ENCODE measurements around the gene EPS8L2.

Gene EPS8L2

GRCh38 chr11:770642-771616, 64.9 kb downstream of the EPS8L2 start:
- no peak for DNase-seq
- POLR2A ChIA-PET: no interaction called here
- WGBS (ENCODE audit: insufficient coverage): 96% methylated on average over 28 of the region's 32 CpGs
- peaks cover 9 to 67% (median 38%) of the 10 kb centered on the region in 4 experiments for H3K36me3 ChIP-seq (ENCODE audit: control insufficient read depth in 4 of 4, insufficient read depth in 4 of 4, low read length in 3 of 4)
- peaks cover 0 to 6% (median 4%) of the 10 kb centered on the region in 4 experiments for H3K4me1 ChIP-seq (ENCODE audit: control extremely low read depth in 1 of 4, control insufficient read depth in 4 of 4, insufficient read depth in 4 of 4, low read length in 3 of 4)
- no peaks in the 10 kb centered on the region for H3K27me3 ChIP-seq (replicated peaks in 2 of 5; ENCODE audit: control insufficient read depth in 4 of 5, insufficient read depth in 5 of 5, low read length in 4 of 5)
- CTCF ChIA-PET: interaction anchor here (0.7 to 1.5 kb wide), 3 partner anchors 12 to 37 kb away, joined by 3 read pairs; no protein-coding TSS in a partner anchor
- no peak overlapping the region for H3K4me3 ChIP-seq (ENCODE audit: control insufficient read depth in 1 of 7, extremely low read depth in 1 of 7, insufficient read depth in 4 of 7, low read depth in 2 of 7, low read length in 6 of 7)
- no peak overlapping the region for H3K27ac ChIP-seq (ENCODE audit: insufficient read depth in 1 of 2, low read depth in 1 of 2, low read length in 2 of 2, poor library complexity in 1 of 2, severe bottlenecking in 2 of 2)
- no peaks in the 10 kb centered on the region for H3K9me3 ChIP-seq (ENCODE audit: control extremely low read depth in 1 of 5, control insufficient read depth in 4 of 5, insufficient read depth in 2 of 5, low read depth in 1 of 5, low read length in 4 of 5)

GRCh38 chr11:771617-772204, 65.7 kb downstream of the EPS8L2 start:
- peaks cover 0 to 13% (median 11%) of the 10 kb centered on the region in 4 experiments for H3K4me1 ChIP-seq (ENCODE audit: control extremely low read depth in 1 of 4, control insufficient read depth in 4 of 4, insufficient read depth in 4 of 4, low read length in 3 of 4)
- ChIA-PET CTCF (interaction anchor here (1.5 kb wide), 1 partner anchor 15 kb away, joined by 3 read pairs; no protein-coding TSS in a partner anchor), POLR2A (no interaction called here)

GRCh38 chr11:772429-773390, 66.7 kb downstream of the EPS8L2 start:
- CTCF ChIA-PET: no interaction called here
- H3K36me3 ChIP-seq (ENCODE audit: control insufficient read depth in 4 of 4, insufficient read depth in 4 of 4, low read length in 3 of 4): peaks cover 9 to 51% (median 27%) of the 10 kb centered on the region in 4 experiments
- H3K27ac ChIP-seq (ENCODE audit: insufficient read depth in 1 of 2, low read depth in 1 of 2, low read length in 2 of 2, poor library complexity in 1 of 2, severe bottlenecking in 2 of 2): no peak overlapping the region

More at GRCh38 chr11:771617-772204, 65.7 kb downstream of the EPS8L2 start:
- H3K27me3 ChIP-seq (replicated peaks in 2 of 5; ENCODE audit: control insufficient read depth in 4 of 5, insufficient read depth in 5 of 5, low read length in 4 of 5): no peaks in the 10 kb centered on the region
- no peaks in the 10 kb centered on the region for H3K9me3 ChIP-seq (ENCODE audit: control extremely low read depth in 1 of 5, control insufficient read depth in 4 of 5, insufficient read depth in 2 of 5, low read depth in 1 of 5, low read length in 4 of 5)
- no peak overlapping the region for H3K27ac ChIP-seq (ENCODE audit: insufficient read depth in 1 of 2, low read depth in 1 of 2, low read length in 2 of 2, poor library complexity in 1 of 2, severe bottlenecking in 2 of 2)
- 95% methylated on average over 12 of the region's 15 CpGs for WGBS (ENCODE audit: insufficient coverage)
- peaks cover 9 to 60% (median 33%) of the 10 kb centered on the region in 4 experiments for H3K36me3 ChIP-seq (ENCODE audit: control insufficient read depth in 4 of 4, insufficient read depth in 4 of 4, low read length in 3 of 4)
- DNase-seq: no peak
- no peak overlapping the region for H3K4me3 ChIP-seq (ENCODE audit: control insufficient read depth in 1 of 7, extremely low read depth in 1 of 7, insufficient read depth in 4 of 7, low read depth in 2 of 7, low read length in 6 of 7)

GRCh38 chr11:773425-773824, 67.4 kb downstream of the EPS8L2 start:
- no peak for DNase-seq
- 96% methylated on average over 5 of the region's 5 CpGs for WGBS (ENCODE audit: insufficient coverage)
- Histone ChIP-seq H3K9me3 (ENCODE audit: control extremely low read depth in 1 of 5, control insufficient read depth in 4 of 5, insufficient read depth in 2 of 5, low read depth in 1 of 5, low read length in 4 of 5) (no peaks in the 10 kb centered on the region), H3K4me3 (ENCODE audit: control insufficient read depth in 1 of 7, extremely low read depth in 1 of 7, insufficient read depth in 4 of 7, low read depth in 2 of 7, low read length in 6 of 7) (no peak overlapping the region), H3K27ac (ENCODE audit: insufficient read depth in 1 of 2, low read depth in 1 of 2, low read length in 2 of 2, poor library complexity in 1 of 2, severe bottlenecking in 2 of 2) (no peak overlapping the region), H3K27me3 (replicated peaks in 2 of 5; ENCODE audit: control insufficient read depth in 4 of 5, insufficient read depth in 5 of 5, low read length in 4 of 5) (no peaks in the 10 kb centered on the region), H3K36me3 (ENCODE audit: control insufficient read depth in 4 of 4, insufficient read depth in 4 of 4, low read length in 3 of 4) (peaks cover 8 to 51% (median 27%) of the 10 kb centered on the region in 4 experiments), H3K4me1 (ENCODE audit: control extremely low read depth in 1 of 4, control insufficient read depth in 4 of 4, insufficient read depth in 4 of 4, low read length in 3 of 4) (peaks cover 0 to 20% (median 18%) of the 10 kb centered on the region in 4 experiments)
- ChIA-PET CTCF (interaction anchor here (0.9 kb wide), 1 partner anchor 20 kb away, joined by 3 read pairs; no protein-coding TSS in a partner anchor), POLR2A (no interaction called here)

More at GRCh38 chr11:772429-773390, 66.7 kb downstream of the EPS8L2 start:
- DNase-seq: no peak
- H3K9me3 ChIP-seq (ENCODE audit: control extremely low read depth in 1 of 5, control insufficient read depth in 4 of 5, insufficient read depth in 2 of 5, low read depth in 1 of 5, low read length in 4 of 5): no peaks in the 10 kb centered on the region
- 95% methylated on average over 31 of the region's 34 CpGs for WGBS (ENCODE audit: insufficient coverage)
- POLR2A ChIA-PET: no interaction called here
- H3K27me3 ChIP-seq (replicated peaks in 2 of 5; ENCODE audit: control insufficient read depth in 4 of 5, insufficient read depth in 5 of 5, low read length in 4 of 5): no peaks in the 10 kb centered on the region
- H3K4me1 ChIP-seq (ENCODE audit: control extremely low read depth in 1 of 4, control insufficient read depth in 4 of 4, insufficient read depth in 4 of 4, low read length in 3 of 4): peaks cover 0 to 13% (median 12%) of the 10 kb centered on the region in 4 experiments
- no peak overlapping the region for H3K4me3 ChIP-seq (ENCODE audit: control insufficient read depth in 1 of 7, extremely low read depth in 1 of 7, insufficient read depth in 4 of 7, low read depth in 2 of 7, low read length in 6 of 7)

GRCh38 chr11:773830-774229, 67.8 kb downstream of the EPS8L2 start:
- Histone ChIP-seq H3K4me3 (ENCODE audit: control insufficient read depth in 1 of 7, extremely low read depth in 1 of 7, insufficient read depth in 4 of 7, low read depth in 2 of 7, low read length in 6 of 7) (no peak overlapping the region), H3K4me1 (ENCODE audit: control extremely low read depth in 1 of 4, control insufficient read depth in 4 of 4, insufficient read depth in 4 of 4, low read length in 3 of 4) (peaks cover 0 to 23% (median 19%) of the 10 kb centered on the region in 4 experiments), H3K9me3 (ENCODE audit: control extremely low read depth in 1 of 5, control insufficient read depth in 4 of 5, insufficient read depth in 2 of 5, low read depth in 1 of 5, low read length in 4 of 5) (no peaks in the 10 kb centered on the region), H3K27ac (ENCODE audit: insufficient read depth in 1 of 2, low read depth in 1 of 2, low read length in 2 of 2, poor library complexity in 1 of 2, severe bottlenecking in 2 of 2) (no peak overlapping the region), H3K36me3 (ENCODE audit: control insufficient read depth in 4 of 4, insufficient read depth in 4 of 4, low read length in 3 of 4) (peaks cover 8 to 51% (median 27%) of the 10 kb centered on the region in 4 experiments), H3K27me3 (replicated peaks in 2 of 5; ENCODE audit: control insufficient read depth in 4 of 5, insufficient read depth in 5 of 5, low read length in 4 of 5) (no peaks in the 10 kb centered on the region)
- ChIA-PET POLR2A (no interaction called here), CTCF (interaction anchor here (0.9 kb wide), 1 partner anchor 20 kb away, joined by 3 read pairs; no protein-coding TSS in a partner anchor)
- DNase-seq: no peak
- WGBS (ENCODE audit: insufficient coverage): 83% methylated on average over 2 of the region's 9 CpGs

- H3K27me3 ChIP-seq (replicated peaks in 2 of 5; ENCODE audit: control insufficient read depth in 4 of 5, insufficient read depth in 5 of 5, low read length in 4 of 5): no peaks in the 10 kb centered on the region
- no peak for DNase-seq
- no peaks in the 10 kb centered on the region for H3K9me3 ChIP-seq (ENCODE audit: control extremely low read depth in 1 of 5, control insufficient read depth in 4 of 5, insufficient read depth in 2 of 5, low read depth in 1 of 5, low read length in 4 of 5)
- H3K36me3 ChIP-seq (ENCODE audit: control insufficient read depth in 4 of 4, insufficient read depth in 4 of 4, low read length in 3 of 4): peaks cover 9 to 47% (median 25%) of the 10 kb centered on the region in 4 experiments
- no peak overlapping the region for H3K4me3 ChIP-seq (ENCODE audit: control insufficient read depth in 1 of 7, extremely low read depth in 1 of 7, insufficient read depth in 4 of 7, low read depth in 2 of 7, low read length in 6 of 7)
- H3K27ac ChIP-seq (ENCODE audit: insufficient read depth in 1 of 2, low read depth in 1 of 2, low read length in 2 of 2, poor library complexity in 1 of 2, severe bottlenecking in 2 of 2): peak overlapping the region in 1 of 2 experiments; percentile 25
- WGBS (ENCODE audit: insufficient coverage): 91% methylated on average over 11 of the region's 20 CpGs
- CTCF ChIA-PET: interaction anchor here (0.6 to 1.8 kb wide), 9 partner anchors 9 to 1132 kb away, joined by 3 to 9 read pairs (median 3); no protein-coding TSS in a partner anchor
- H3K4me1 ChIP-seq (ENCODE audit: control extremely low read depth in 1 of 4, control insufficient read depth in 4 of 4, insufficient read depth in 4 of 4, low read length in 3 of 4): peaks cover 0 to 25% (median 19%) of the 10 kb centered on the region in 4 experiments
- POLR2A ChIA-PET: no interaction called here
Measured at GRCh38 chr11:774873-775592, 69.0 kb downstream of the EPS8L2 start.

Measured in common myeloid progenitor, CD34-positive (primary cell).